HG02884 (cell line): Measurements from ENCODE around the gene METTL9.
A peak's percentile ranks its signal among the peaks of the same experiment; 100 is the strongest.
"Not testable (repeated sequence)": the region's sequence is repeated elsewhere in the genome, so short reads cannot be mapped to it uniquely, and the experiment has no call there.

ENCODE experiments used
- ATAC-seq: cut with Tn5 transposase; IDR thresholded peaks from one replicate; pipeline ENCODE4 v1.9.1; 2021; ENCODE audit warnings: mild to moderate bottlenecking, moderate library complexity; ENCODE audit not compliant: unreplicated experiment

The METTL9 gene

DNA sequence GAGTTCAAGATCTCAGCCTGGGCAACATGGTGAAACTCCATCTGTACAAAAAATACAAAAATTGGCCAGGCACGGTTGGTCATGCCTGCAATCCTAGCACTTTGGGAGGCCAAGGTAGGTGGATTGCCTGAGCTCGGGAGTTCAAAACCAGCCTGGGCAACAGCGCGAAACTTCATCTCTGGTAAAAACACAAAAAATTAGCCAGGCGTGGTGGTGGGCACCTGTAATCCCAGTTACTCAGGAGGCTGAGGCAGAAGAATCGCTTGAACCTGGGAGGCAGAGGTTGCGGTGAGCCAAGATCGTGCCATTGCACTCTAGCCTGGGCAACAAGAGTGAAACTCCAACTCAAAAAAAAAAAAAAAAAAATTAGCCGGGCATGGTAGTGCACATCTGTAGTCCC is 25.9 kb upstream of the METTL9 start:
- ATAC-seq, result not testable (repeated sequence)

DNA sequence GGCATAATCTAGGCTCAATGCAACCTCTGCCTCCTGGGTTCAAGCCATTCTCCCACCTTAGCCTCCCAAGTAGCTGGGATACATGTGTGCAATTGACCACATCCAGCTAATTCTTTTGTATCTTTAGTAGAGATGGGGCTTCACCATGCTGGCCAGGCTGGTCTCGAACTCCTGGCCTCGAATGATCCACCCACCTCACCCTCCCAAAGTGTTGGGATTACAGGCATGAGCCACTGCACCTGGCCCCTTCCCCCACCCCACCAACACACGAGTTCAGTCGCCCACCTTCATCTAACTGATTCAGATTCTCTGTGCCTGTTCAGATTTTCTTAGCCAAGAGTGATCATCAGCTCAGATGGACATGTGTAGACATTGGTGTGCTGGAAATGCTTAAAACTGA is 25.0 kb upstream of the METTL9 start:
- ATAC-seq, result no peak

- not testable (repeated sequence) for ATAC-seq
Observed at GRCh38 chr16:21576323-21576722, 23.1 kb upstream of the METTL9 start.

DNA sequence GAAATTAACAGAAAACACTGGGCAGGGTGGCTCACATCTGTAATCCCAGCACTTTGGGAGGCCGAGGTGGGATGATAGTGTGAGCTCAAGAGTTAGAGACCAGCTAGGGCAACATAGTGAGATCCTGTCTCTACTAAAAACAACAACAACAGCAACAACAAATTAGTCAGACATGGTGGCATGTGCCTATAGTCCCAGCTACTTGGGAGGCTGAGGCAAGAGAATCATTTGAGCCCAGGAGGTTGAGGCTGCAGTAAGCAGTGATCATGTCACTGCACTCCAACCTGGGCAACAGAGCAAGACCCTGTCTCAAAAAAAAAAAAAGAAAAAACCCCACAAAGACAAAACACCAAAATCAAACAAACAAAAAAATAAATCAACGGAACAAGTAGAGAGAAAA is 21.9 kb upstream of the METTL9 start:
- ATAC-seq, result not testable (repeated sequence)

- ATAC-seq, result not testable (repeated sequence)
Observed at GRCh38 chr16:21578311-21578710, 21.1 kb upstream of the METTL9 start.

DNA sequence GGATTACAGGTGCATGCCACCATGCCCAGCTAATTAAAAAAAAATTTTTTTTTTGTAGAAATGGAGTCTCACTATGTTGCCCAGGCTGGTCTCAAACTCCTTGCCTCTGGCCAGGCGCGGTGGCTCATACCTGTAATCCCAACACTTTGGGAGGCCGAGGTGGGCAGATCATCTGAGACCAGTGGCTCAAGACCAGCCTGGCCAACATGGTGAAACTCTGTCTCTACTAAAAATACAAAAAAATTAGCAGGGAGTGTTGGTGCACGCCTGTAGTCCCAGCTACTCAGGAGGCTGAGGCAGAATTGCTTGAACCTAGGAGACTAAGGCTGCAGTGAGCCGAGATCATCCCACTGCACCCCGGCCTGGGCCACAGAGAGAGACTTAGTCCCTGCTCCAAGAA is 19.2 kb upstream of the METTL9 start:
- not testable (repeated sequence) for ATAC-seq

DNA sequence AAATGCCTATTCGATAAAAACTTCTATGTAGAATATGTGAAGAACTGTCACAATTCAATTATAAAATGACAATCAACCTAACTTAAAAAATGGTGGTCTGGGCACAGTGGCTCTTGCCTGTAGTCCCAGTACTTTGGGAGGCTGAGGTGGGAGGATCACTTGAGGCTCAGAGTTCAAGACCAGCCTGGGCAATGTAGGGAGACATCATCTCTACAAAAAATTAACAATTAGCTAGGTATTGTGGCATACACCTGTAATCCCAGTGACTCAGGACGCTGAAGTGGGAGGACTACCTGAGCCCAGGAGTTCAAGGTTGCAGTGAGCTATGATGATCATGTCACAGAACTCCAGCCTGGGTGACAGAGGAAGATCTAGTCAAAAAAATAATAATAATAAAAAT is 18.6 kb upstream of the METTL9 start:
- no peak for ATAC-seq

- ATAC-seq, result no peak
Observed at GRCh38 chr16:21584817-21585216, 14.6 kb upstream of the METTL9 start.

GRCh38 chr16:21588593-21588992 is 10.8 kb upstream of the METTL9 start:
- not testable (repeated sequence) for ATAC-seq

DNA sequence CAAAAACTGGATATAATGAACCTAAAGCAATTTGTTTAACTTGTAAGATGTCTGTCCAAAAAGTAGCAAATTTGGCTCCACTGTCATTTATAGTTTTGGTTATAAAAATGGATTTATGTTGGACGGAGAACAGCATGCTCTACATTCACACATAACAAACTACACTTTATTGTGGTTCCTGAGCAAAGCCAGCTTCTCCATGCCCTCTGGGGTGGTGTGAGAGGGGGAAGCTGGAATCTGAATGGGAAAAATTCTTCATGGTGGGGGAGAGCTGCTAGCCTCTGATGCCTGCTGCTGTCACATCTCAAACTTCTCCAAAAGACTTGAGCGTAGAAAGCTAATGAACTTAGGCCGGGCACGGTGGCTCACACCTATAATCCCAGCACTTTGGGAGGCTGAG is 9.8 kb upstream of the METTL9 start:
- no peak for ATAC-seq

GRCh38 chr16:21590287-21590686 is 9.1 kb upstream of the METTL9 start:
- no peak for ATAC-seq

GRCh38 chr16:21590796-21591195 is 8.6 kb upstream of the METTL9 start:
- ATAC-seq, result no peak

- ATAC-seq, result no peak
Observed at GRCh38 chr16:21592191-21592590, 7.2 kb upstream of the METTL9 start.

- no peak for ATAC-seq
Observed at GRCh38 chr16:21593530-21594289, 5.7 kb upstream of the METTL9 start.

GRCh38 chr16:21597561-21598030 is 1.8 kb upstream of the METTL9 start:
- ATAC-seq, result no peak

- ATAC-seq, result no peak
Observed at GRCh38 chr16:21598206-21598605, 1.2 kb upstream of the METTL9 start.

- ATAC-seq, result no peak
Observed at GRCh38 chr16:21598701-21599121, 666 bp upstream of the METTL9 start.

GRCh38 chr16:21600031-21600773 is 825 bp downstream of the METTL9 start:
- ATAC-seq, result peak; percentile 16

DNA sequence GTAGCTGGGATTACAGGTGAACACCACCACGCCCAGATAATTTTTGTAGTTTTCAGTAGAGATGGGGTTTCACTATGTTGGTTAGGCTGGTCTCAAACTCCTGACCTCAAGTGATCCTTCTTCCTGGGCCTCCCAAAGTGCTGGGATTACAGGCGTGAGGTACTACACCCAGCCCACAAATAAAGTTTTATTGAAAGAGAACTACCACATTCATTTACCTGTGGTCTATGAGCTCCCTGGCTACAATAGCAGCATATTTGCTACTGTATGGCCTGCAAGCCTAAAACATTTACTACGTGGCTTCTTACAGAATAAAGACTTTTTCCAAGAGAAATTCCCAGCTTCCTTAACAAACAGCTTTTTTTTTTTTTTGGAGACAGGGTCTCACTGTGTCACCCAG is 3.4 kb downstream of the METTL9 start:
- no peak for ATAC-seq

DNA sequence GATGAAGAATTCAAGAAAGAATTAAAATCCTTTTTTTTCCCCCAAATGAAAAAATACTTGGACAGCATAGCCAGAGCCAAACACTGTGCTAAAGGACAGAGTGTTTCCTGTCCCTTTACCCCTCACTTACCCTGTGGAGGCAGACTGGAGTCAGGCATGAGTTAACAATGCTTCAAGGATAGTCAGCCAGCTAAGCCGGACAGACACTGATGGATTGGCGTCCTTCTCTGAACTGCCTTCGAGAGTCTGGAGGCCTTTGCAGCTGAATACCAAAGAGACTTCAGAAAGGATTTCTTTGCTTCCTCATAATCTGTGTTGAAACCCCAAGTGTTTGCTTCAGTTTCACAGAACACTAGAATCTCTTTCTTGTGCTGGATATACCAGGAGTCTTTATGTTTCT is 4.6 kb downstream of the METTL9 start:
- no peak for ATAC-seq

DNA sequence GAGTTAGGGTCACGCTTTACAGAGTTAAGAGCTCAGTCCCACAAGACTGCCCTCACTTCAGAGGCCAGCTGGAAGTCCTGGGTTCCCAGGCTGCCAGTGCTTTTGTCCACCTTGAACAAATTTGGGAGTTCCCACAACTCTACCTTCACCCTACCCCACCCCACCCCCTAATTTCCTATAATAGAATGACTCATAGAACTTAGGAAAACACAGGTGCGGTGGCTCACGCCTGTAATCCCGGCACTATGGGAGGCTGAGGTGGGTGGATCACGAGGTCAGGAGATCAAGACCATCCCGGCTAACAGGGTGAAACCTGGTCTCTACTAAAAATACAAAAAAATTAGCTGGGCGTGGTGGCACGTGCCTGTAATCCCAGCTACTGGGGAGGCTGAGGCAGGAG is 6.5 kb downstream of the METTL9 start:
- ATAC-seq, result not testable (repeated sequence)

- no peak for ATAC-seq
Observed at GRCh38 chr16:21608639-21609328, 9.4 kb downstream of the METTL9 start.
